HL-60 (cell line): ENCODE data around the gene SPIB.

Experiments used
- CTCF ChIP-seq: IDR thresholded peaks from one replicate; pipeline ENCODE4 v1.5.1; 2011; ENCODE audit warnings: low read length, control low read depth, inconsistent platforms; ENCODE audit not compliant: insufficient read depth
- SPI1 ChIP-seq: IDR thresholded peaks from 2 replicates; pipeline ENCODE4 v1.6.1; 2012; ENCODE audit warnings: low read depth, mild to moderate bottlenecking, borderline replicate concordance

- no peak for TF ChIP-seq CTCF
- TF ChIP-seq SPI1, result no peak
Observed at GRCh38 chr19:50468818-50469217, 50.1 kb downstream of the SPIB start.
